SIG-M5 treated with dmso at 0.1 percent for 504 hours (cell line): ENCODE data around the gene C16orf89.
"Not testable (repeated sequence)": the region's sequence is repeated elsewhere in the genome, so short reads cannot be mapped to it uniquely, and the experiment has no call there.

Experiments
- DNase-seq: peaks from one replicate; lab custom pipeline; 2025; ENCODE audit not compliant: unreplicated experiment; lab: John Stamatoyannopoulos, UW

The C16orf89 gene

GRCh38 chr16:5084802-5085201, 19.0 kb upstream of the C16orf89 start:
- peak; percentile 24 for DNase-seq

GRCh38 chr16:5084099-5084731, 18.5 kb upstream of the C16orf89 start:
- DNase-seq, result not testable (repeated sequence)

- not testable (repeated sequence) for DNase-seq
Measured at GRCh38 chr16:5083646-5084045, 17.9 kb upstream of the C16orf89 start.

- not testable (repeated sequence) for DNase-seq
Measured at GRCh38 chr16:5080996-5081395, 15.2 kb upstream of the C16orf89 start.

GRCh38 chr16:5080461-5080860, 14.7 kb upstream of the C16orf89 start:
- not testable (repeated sequence) for DNase-seq

GRCh38 chr16:5078626-5079025, 12.9 kb upstream of the C16orf89 start:
- DNase-seq, result no peak

- DNase-seq, result no peak
Measured at GRCh38 chr16:5077304-5077703, 11.5 kb upstream of the C16orf89 start.

GRCh38 chr16:5075637-5076036, 9.9 kb upstream of the C16orf89 start:
- no peak for DNase-seq

- DNase-seq, result not testable (repeated sequence)
Measured at GRCh38 chr16:5073771-5074170, 8.0 kb upstream of the C16orf89 start.

- DNase-seq, result no peak
Measured at GRCh38 chr16:5073279-5073629, 7.5 kb upstream of the C16orf89 start.

- DNase-seq, result no peak
Measured at GRCh38 chr16:5072334-5073278, 6.8 kb upstream of the C16orf89 start.

- peak; percentile 67 for DNase-seq
Measured at GRCh38 chr16:5071681-5072333, 6.1 kb upstream of the C16orf89 start, which contains the start of gene ALG1. Gene ALG1, plus strand, starts transcription at chr16:5071843. Its CDS starts 7 bp downstream, at chr16:5071850.

- no peak for DNase-seq
Measured at GRCh38 chr16:5071341-5071680, 5.6 kb upstream of the C16orf89 start.

GRCh38 chr16:5070431-5071186, 4.9 kb upstream of the C16orf89 start:
- DNase-seq, result no peak

- no peak for DNase-seq
Measured at GRCh38 chr16:5069854-5070253, 4.1 kb upstream of the C16orf89 start.

GRCh38 chr16:5069048-5069447, 3.3 kb upstream of the C16orf89 start:
- no peak for DNase-seq

GRCh38 chr16:5066511-5066910, 755 bp upstream of the C16orf89 start:
- no peak for DNase-seq

- DNase-seq, result no peak
Measured at GRCh38 chr16:5065326-5065725, 430 bp downstream of the C16orf89 start.

GRCh38 chr16:5064915-5065314, 841 bp downstream of the C16orf89 start:
- DNase-seq, result no peak

- DNase-seq, result no peak
Measured at GRCh38 chr16:5062790-5063765, 2.7 kb downstream of the C16orf89 start.
